Astrocyte of the spinal cord (primary cell): ENCODE results near the gene CIAO3.

Source experiments
- DNase-seq: peaks from one replicate; pipeline ENCODE4 v3.0.0; 2011; ENCODE audit warnings: low read depth, low spot score
- H3K4me3 ChIP-seq: 2 replicates; pipeline ENCODE4 v1.5.1; 2011; ENCODE audit warnings: low read depth, mild to moderate bottlenecking, low read length, moderate library complexity
- CTCF ChIP-seq: IDR thresholded peaks from 2 replicates; pipeline ENCODE4 v1.5.1; 2012; ENCODE audit warnings: low read depth, mild to moderate bottlenecking, low read length, inconsistent platforms
- in situ Hi-C: cut with HindIII; loops from 2 replicates; pipeline ENCODE4 v1.10.0; 2017; ENCODE audit warnings: low sequenced_read_pairs

CIAO3 gene

GRCh38 chr16:717450-718245, 23.1 kb downstream of the CIAO3 start:
- TF ChIP-seq CTCF: no peak
- H3K4me3 ChIP-seq: no peak overlapping the region
- in situ Hi-C loops: no loop called here
- no peak for DNase-seq

GRCh38 chr16:716768-717325, 23.9 kb downstream of the CIAO3 start:
- H3K4me3 ChIP-seq: peak overlapping the region; percentile 47
- no peak for TF ChIP-seq CTCF
- in situ Hi-C loops: no loop called here
- DNase-seq: no peak

GRCh38 chr16:716200-716568, 24.6 kb downstream of the CIAO3 start:
- TF ChIP-seq CTCF: no peak
- in situ Hi-C loops: no loop called here
- peak overlapping the region; percentile 47 for H3K4me3 ChIP-seq
- DNase-seq: peak; percentile 77

- in situ Hi-C loops: no loop called here
- peak overlapping the region; percentile 47 for H3K4me3 ChIP-seq
- TF ChIP-seq CTCF: no peak
- DNase-seq: no peak
These were observed 25.2 kb downstream of the CIAO3 start for GRCh38 chr16:715477-716199.

- in situ Hi-C loops: no loop called here
- DNase-seq: peak; percentile 86
- H3K4me3 ChIP-seq: peak within 1 kb of the TSS; percentile 47
- TF ChIP-seq CTCF: no peak
These were observed 26.0 kb downstream of the CIAO3 start, which contains the start of gene METRN for GRCh38 chr16:714558-715476. TSS of gene METRN (plus strand) at chr16:715118. CDS start at chr16:715290, 172 bp downstream.

- no peak overlapping the region for H3K4me3 ChIP-seq
- in situ Hi-C loops: no loop called here
These were observed 26.7 kb downstream of the CIAO3 start for GRCh38 chr16:714079-714478.

More at GRCh38 chr16:714079-714478, 26.7 kb downstream of the CIAO3 start:
- DNase-seq: no peak
- TF ChIP-seq CTCF: no peak
